Measurements from ENCODE around the gene ABCA13.

GRCh38 chr7:48250441-48250951, 79.2 kb downstream of the ABCA13 start:
- TF ChIP-seq CTCF (conservative IDR thresholded peaks at IDR 0.05 in 1 of 2, IDR thresholded peaks at IDR 0.05 in 1 of 2; ENCODE audit: extremely low read depth in 1 of 2, insufficient read depth in 1 of 2, low read depth in 1 of 2, low read length in 2 of 2) = no peak
- no peak for TF ChIP-seq EZH2 (IDR thresholded peaks at IDR 0.05; ENCODE audit: borderline replicate concordance, low read length)
